Measurements from ENCODE around the gene CERS1.

The CERS1 gene

DNA sequence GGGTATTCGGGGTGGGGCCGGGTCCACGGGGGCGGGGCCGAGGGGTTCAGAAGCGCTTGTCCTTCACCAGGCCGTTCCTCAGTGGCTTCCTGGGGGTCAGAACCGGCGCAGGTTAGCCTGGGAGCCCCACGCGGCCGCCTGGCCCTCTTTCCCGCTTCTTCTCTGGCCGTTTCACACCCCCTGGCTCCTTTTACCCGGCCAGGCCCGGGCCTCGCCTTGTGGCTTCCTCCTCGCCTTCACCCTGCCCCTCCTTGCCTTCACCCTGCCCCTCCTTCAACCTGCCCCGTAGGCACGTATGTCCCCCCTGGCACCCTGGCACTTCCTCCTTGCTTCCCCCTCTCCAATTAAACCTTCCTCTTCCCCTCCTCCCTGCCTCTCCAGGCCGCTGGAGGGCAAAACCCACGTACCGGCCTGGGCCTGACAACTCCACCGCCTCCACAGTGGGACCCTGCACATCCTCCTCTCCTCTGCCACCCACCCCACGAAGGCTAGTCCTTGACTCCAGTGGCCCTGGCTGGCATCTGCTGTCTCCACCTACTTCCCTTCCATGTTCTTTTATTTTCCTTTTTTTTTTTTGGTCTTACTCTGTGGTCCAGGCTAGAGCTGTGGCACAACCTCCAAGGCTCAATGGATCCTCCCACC, 25.3 kb downstream of the CERS1 start:
- no peak for DNase-seq (ENCODE audit: low read depth)

DNA sequence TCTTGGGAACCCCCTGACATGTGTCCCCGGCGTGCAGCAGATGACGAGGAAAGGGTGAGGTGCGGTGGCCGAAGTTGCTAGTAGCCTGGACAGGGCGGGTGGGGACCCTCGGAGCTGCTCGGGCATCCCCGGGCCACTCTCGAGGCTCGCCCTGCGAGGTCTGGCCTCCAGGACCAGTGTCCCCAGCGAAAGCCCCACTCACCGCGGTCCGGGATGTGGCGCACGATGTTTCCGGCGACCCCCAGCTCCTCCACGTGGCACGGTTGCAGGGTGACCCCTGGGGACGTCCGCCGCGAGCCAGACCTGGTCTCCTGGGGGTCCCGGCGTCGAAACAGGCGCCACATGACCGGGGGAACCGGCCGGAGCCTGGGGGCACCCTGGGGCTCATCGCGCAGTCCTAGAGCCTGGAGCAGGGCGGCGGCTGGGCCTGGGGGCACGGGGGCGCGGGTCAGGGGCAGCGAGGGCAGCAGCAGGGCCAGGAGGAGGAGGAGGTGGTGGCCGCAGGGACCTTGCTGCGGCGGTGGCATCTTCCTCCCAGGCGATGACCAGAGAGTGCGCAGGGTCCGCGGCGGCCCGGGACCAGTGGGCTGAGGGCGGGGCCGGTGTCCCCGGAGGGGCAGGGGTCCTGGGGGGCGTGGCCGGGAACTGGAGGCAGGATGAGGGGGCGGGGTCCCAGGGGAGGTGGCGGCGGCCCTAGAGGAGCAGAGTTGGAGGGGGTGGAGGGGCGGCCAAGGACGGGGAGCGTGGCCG, 26.0 kb downstream of the CERS1 start:
- no peak for DNase-seq (ENCODE audit: low read depth)

DNA sequence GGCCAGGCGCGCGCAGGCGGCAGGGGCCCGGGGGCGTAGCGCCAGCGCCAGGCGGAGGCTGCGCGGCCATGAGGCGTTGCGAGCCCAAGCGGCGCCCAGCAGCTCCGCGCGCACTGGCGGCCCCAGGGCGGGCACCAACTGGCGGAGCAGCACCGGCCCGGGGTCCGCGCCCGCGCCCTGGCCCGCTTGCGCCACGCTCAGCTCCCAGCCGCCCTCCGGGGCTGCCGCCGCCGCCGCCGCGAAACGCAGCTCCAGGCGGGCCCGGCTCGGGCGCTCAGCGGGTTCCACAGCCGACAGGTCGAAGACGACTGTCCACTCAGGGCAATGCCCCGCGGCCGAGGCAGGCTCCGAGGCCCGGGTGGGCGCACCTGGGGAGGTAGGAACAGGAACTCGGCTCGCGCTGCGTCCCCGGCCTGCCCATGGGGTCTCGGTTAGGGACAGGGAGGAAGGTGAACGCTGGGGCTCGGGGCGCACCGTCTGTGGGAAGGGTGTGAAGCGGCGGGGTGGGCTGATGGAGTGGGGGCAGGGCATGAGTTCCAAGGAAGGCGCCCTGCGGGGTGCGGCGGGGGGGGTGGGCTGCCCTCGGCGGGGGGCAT, 26.8 kb downstream of the CERS1 start:
- no peak for DNase-seq (ENCODE audit: low read depth)

DNA sequence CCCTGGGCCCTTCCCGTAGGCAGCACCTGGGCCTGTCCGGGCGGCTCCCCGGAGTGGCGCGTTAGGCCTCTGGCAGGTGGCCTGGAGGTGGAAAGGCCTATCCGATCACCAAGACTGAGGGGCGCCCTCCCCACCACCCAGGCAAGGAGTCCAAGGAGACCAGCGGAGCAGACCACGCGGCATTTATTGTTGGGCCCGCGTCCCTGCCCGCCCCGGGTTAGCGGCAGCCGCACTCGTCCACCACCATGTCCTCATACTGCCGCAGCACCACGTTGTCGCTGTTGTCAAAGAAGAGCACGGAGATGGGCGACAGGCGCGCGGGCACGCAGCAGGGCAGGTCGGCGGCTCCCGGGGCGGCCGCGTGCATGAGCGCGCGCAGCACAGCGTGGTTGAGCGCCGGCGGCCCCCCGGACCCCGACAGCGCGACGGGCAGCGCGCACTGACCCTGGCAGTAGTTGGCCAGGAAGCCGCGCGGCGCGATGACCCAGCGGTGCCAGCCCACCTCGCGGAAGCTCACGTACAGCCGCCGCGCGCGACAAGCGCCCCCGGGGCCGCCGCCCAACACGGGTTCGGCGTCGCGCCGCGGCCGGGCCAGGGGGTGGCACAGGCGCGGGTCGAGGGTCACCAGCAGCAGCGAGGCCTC, 27.5 kb downstream of the CERS1 start:
- no peak for DNase-seq (ENCODE audit: low read depth)

DNA sequence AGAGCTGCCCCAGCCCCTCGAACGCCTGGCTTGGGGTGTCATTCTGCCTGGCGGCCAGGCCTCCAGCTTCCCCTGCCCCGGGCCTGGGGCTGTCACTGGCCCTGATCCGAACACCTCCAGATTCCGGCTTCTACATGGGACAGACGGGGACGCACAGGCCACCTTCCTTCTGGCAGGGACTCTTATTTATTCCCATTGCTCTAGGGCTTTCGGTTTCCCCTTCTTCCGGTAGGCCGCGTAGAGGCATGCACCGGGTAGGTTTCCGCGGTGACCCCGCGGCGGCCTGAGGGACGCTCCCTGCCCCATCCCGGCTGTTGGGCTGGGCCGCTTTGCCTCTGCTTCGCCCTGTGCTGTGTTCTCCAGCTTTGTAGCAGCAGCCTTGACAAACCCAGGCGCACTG, 28.2 kb downstream of the CERS1 start:
- DNase-seq (ENCODE audit: low read depth), result no peak

DNA sequence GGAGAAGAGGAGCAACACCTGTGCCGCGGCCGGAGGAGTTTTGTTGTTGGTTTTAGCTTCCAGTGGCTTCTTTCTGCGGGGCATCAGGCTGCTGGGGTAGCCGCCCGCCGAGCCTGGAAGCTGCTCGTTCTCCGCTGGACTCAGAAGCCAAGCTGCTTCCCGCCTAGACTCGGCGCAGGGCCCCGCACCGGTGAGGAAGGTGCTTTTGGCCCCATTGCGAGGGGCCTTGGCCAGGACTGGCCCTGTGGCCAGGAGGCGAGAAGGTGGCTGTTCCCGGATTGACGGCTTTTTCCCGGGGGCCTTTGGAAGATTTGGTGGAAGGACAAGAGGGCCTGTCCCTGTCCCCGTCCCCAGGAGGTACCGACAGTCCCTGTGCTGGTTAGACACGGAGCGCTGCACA, 28.8 kb downstream of the CERS1 start:
- DNase-seq (ENCODE audit: low read depth), result no peak

DNA sequence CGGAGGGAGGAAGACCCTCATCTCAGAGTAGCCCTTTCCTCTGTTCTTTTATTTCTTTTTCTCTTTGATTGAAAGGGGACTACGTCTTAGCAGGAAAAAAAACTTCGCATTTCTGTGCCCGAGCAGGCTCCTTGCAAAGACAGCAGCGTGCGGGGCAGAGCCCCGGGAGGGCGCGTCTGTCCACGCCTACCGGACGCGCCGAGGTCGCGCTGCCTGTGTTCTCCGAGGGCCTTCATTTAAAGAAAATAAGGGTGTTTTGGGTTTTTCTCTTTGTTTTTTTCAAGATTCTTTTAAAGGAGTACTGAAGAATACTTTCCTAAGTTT, 29.2 kb downstream of the CERS1 start:
- DNase-seq (ENCODE audit: low read depth), result no peak

DNA sequence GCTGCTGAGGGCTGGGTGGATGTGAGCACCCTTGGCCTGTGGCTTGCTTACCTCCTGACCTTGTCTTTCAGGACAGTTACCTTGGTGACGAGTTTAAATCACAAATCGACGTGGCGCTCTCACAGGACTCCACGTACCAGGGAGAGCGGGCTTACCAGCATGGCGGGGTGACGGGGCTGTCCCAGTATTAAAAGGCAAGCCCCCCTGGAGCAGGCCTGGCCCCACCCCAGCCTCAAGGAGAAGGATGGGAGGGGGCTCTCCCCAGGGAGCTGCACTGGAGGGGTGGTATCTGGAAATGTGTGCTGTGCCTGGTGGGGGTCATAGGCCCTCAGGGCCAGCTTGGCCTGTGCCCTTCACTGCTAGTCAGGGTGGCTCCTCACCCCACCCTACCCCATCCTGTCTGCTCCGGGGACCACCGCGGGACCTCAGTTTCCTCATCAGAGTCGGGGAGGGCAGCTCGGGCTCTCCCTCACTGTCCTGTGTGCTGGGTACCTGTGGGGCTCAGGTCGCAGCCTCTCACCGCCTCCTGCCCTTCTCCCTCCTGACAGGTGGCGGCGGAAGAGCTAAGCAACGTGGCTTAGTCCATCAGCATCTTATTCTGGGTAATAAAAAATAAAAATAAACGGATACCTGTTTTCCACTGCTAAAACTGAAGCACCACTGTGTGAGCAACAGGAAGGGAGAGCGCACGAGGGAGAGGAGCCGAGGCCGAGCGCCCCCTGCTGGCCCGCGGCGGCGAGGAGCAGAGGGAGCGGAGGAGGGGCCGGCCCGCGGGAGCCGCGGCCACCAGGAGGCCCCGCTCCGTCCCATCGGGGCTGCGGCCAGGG, 29.8 kb downstream of the CERS1 start:
- DNase-seq (ENCODE audit: low read depth), result peak; percentile 44

DNA sequence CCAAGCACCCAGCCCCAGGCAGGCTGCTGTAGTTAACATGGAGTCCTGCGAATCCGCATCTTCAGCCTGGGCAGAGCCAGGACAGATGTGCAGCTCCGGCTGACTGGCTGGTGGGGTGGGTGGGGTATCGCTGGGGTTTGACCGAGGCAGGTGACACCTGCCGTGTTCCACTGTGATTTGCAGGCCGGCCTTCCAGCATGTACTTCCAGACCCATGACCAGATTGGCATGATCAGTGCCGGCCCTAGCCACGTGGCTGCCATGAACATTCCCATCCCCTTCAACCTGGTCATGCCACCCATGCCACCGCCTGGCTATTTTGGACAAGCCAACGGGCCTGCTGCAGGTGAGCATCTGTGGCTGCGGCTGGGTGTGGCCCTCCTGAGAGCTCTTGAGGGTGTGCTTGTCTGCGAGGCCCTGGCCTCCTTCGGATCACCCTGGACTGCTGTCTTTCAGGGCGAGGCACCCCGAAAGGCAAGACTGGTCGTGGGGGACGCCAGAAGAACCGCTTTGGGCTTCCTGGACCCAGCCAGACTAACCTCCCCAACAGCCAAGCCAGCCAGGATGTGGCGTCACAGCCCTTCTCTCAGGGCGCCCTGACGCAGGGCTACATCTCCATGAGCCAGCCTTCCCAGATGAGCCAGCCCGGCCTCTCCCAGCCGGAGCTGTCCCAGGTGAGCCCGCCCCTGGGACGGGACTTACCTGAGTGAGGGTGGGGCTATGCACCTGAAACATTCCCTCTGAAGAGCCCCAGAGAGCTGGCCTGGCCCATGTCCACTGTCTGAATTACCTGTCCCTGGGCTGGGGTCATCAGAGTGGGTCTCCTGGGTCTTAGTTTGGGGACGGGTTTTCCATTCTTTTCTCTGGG, 30.6 kb downstream of the CERS1 start:
- DNase-seq (ENCODE audit: low read depth), result no peak

DNA sequence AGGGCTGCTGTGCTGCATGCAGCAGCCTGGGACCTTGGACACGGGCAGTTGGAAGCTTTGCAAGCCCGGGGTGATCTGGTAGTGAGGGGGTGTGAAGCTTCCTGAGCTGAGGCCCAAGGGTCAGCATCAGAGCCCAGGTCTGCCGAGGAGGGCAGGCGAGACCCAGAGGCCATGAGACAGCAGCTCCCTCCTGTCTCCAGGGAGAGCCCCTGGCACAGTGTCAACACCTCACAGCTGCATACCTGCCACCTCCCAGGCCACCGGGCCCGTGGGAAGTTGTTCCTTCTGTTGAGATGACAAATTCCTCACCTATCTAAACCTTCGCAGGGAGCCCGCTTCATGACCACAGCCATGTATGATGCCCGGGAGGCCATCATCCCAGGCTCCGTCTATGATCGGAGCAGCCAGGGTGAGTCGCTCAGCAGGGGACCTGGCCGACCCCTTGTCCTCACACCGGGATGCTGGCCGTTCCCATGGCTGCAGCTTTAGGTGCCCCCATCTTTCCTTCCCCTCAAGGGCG, 32.1 kb downstream of the CERS1 start:
- DNase-seq (ENCODE audit: low read depth), result no peak

DNA sequence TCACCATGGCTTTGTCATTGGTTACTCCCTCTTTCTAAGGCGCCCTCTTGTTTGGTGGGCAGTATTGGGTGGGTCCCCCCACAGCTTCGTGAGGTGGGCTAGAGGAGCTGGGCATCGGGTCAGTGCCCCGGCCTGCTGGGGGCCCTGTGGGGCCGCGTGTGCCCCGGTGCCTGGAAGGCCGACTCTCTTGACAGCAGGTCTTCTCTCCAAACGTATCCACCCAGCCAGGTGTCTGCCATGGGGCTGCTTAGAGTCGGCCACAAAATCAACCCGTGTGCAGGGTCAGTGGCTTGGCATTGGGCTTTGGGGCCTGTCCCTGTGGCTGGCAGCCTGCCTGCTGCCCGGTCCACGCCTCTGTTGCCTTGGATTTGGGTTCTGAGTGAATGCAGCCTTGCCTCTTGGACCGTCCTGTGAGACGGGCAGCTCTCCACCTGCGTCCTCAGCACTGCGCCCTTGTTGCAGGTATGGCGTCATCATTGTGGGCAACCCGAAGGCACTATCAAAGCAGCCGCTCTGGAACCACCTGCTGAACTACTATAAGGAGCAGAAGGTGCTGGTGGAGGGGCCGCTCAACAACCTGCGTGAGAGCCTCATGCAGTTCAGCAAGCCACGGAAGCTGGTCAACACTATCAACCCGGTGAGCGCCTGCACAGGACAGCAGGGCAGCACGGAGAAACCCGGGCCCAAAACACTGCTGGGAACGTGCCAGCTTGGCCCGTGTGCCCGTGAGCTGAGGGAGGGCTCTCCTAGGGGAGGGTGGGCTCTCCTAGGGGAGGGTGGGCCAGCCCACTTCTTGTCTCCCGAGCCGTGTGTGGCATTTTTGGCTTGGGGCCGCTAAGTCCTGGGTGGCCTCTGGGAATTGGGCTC, 32.7 kb downstream of the CERS1 start:
- no peak for DNase-seq (ENCODE audit: low read depth)

DNA sequence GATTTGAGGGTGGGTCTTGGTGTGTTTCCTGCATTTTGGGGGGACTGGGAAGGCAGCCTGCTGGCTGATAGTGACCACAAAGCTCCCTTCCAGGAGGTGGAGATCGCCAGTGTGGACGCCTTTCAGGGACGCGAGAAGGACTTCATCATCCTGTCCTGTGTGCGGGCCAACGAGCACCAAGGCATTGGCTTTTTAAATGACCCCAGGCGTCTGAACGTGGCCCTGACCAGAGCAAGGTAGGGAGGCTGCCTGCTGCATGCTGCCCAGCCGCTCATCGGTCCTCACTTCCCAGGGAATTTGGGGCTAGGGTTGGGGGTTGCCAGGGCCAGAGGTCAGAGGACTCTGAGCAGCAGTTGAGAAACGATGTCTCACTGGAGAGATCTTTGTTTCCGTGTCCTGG, 34.0 kb downstream of the CERS1 start:
- DNase-seq (ENCODE audit: low read depth), result no peak

DNA sequence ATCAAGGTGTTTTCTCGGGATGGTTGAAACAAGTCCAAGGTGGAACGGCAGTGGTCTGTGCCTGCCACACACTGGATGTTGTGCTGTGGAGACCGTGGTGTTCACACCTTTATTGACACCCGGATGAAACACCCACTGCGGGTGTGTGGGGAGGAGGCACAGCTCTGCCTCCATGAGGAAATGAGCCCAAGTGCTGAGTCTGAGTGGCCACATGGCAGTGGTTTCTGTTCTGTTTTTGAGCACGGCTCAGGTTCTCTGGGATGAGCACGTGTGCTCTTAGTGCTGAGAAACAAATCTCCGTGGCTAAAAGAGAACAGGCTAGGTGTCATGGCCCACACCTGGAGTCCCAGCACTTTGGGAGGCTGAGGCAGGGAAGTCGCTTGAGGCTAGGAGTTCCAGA, 34.7 kb downstream of the CERS1 start:
- no peak for DNase-seq (ENCODE audit: low read depth)

DNA sequence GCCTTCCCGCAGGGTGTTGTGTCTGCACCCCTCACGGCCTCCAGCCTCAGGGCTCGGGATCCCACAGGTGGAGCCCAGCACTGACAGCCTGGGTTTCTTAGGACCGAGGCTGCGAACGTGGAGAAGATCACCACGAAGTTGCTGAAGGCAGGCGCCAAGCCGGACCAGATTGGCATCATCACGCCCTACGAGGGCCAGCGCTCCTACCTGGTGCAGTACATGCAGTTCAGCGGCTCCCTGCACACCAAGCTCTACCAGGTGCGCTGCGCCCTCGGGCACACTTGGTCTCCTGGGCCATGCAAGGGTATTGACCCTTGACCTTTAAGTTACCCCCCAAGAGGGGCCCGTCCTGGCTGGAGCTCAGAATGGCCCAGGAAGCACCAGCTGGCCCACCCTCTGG, 35.2 kb downstream of the CERS1 start:
- DNase-seq (ENCODE audit: low read depth), result no peak

DNA sequence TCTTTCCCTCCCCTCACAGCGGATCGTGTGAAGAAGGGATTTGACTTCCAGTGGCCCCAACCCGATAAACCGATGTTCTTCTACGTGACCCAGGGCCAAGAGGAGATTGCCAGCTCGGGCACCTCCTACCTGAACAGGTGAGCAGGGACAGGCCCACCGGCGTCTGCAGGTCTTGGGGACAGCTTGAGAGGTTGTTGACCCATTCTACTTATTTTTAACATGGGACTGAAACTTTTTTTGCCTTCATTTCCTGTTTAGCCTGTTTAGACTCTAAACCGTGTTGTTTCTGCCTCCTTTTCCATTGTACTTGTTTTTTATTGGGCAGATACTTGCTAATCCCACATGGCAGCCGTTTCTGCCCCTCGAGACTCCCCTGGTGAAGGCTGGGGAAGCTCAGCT, 35.7 kb downstream of the CERS1 start:
- DNase-seq (ENCODE audit: low read depth), result no peak

DNA sequence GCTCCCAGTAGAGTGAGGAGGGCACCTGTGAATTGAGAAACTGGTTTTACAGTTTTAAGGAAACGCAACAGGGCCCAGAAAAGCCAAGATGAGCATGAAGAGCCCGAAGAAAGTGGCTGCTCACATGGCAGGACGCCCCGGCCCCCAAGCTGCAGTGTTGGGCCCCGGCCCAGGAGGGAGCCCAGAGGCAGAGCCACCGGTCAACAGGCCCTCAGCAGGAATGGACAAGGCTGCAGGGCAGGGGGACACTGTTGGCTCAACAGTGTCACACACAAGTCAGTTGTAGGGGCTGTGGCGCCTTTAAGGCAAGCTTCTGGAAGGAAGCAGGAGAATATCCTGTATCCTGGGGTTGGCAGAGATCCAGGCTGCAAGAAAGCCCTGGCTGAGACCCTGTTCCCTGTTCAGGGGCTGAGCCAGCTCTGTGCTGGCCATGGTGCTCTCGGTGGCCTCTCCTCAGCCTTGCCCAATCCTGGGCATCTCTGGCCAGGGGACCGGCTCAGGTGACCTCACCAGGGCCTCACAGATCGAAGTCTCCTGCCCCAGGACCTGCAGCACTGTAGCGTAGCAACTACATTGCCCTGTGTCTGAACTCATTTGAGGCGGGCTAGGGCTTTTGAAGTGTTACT, 36.2 kb downstream of the CERS1 start:
- no peak for DNase-seq (ENCODE audit: low read depth)

DNA sequence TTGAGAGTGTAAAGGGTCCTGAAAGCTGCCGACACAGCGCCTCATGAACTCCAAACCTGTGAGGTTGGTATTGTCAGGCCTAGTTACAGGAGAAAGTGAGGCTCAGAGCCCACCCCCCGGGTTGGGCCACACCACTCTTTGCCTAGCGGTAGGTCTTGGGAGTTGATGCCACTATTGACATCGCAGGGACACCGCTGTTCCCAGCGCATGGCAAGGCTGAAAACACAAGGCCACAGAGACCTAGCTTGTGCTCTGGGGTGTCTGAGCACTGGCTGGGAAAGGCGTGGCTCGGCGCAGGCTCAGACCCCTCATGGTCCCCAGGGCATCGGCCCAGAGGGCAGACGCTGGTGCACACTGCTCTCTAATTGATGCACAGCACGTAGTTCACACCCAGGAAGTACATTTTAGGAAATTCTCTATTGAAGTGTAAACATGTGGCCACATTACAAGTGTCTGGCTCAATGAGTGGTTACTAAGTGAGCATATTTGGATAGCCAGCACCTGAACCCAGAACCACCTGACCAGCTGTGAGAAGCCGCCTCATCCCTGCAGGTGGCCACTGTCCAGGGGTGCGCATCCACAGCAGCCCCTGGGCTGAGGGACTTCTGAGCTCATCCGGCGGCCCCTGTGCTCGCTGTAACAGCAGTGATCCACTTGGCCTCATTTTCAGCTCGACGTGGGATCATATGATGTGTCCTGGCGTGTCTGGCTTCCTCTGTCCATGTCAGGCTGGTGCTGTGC, 36.9 kb downstream of the CERS1 start:
- no peak for DNase-seq (ENCODE audit: low read depth)

DNA sequence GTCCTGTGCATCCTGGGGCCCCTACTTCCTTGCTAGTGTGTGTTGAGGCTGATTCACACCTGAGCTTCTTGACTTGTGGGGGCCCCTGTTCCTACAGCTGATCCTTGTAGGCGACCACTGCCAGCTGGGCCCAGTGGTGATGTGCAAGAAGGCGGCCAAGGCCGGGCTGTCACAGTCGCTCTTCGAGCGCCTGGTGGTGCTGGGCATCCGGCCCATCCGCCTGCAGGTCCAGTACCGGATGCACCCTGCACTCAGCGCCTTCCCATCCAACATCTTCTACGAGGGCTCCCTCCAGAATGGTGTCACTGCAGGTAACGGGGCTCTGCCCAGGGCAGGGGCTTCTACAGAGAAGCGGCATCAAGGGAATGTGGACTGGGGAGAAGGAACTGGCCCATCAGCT, 38.7 kb downstream of the CERS1 start:
- no peak for DNase-seq (ENCODE audit: low read depth)
